K562 (cell line): ENCODE measurements around the gene FGF22. TPM values are rescaled to one million over a fixed set of nuclear protein-coding genes. Genes with fewer than 3 reads are reported as not detected.

Source experiments
- BCOR ChIP-seq: fragments of 450-650 bp; IDR thresholded peaks from 2 replicates; pipeline ENCODE4 v1.6.1; 2016
- CBFA2T3 ChIP-seq: fragments of 450-650 bp; IDR thresholded peaks from 2 replicates; pipeline ENCODE4 v1.6.1; 2017
- CBX5 ChIP-seq: IDR thresholded peaks from 2 replicates; pipeline ENCODE4 v1.6.1; 2014; ENCODE audit warnings: low read depth, borderline replicate concordance
- CEBPG ChIP-seq, 3 experiments: fragments of 200-800 bp in 1 of 3; sonication (Bioruptor generic) in 1 of 3; sonication (generic) in 1 of 3; formaldehyde crosslinking in 1 of 3; IDR thresholded peaks in 2 of 3; conservative IDR thresholded peaks in 1 of 3; 2 replicates each; pipeline versions ENCODE4 v1.6.1 to v1.8.0; 2016 to 2022; ENCODE audit warnings: missing compliant biosample characterization in 2 of 3, missing genetic modification characterization in 2 of 3, mild to moderate bottlenecking in 1 of 3, missing genetic modification reagents in 1 of 3
- CREM ChIP-seq: IDR thresholded peaks from 2 replicates; pipeline ENCODE4 v1.6.1; 2014; ENCODE audit warnings: antibody characterized with exemption, low read depth
- DPF2 ChIP-seq: fragments of 450-650 bp; IDR thresholded peaks from 2 replicates; pipeline ENCODE4 v1.6.1; 2016
- ETV1 ChIP-seq: fragments of 450-650 bp; conservative IDR thresholded peaks from 2 replicates; pipeline ENCODE4 v1.6.1; 2016; ENCODE audit warnings: missing genetic modification characterization, control low read depth, low read depth, missing compliant biosample characterization
- HDAC1 ChIP-seq, 2 experiments: fragments of 450-650 bp; IDR thresholded peaks; 2 replicates each; pipeline ENCODE4 v1.6.1; 2016 to 2017; ENCODE audit warnings: inconsistent platforms in 1 of 2, mild to moderate bottlenecking in 1 of 2, moderate library complexity in 1 of 2
- HNRNPLL ChIP-seq: fragments of 200-400 bp; formaldehyde crosslinking; IDR thresholded peaks from 2 replicates; pipeline ENCODE4 v1.6.1; 2017; ENCODE audit warnings: low read length, low read depth, mild to moderate bottlenecking; ENCODE audit not compliant: poor library complexity, severe bottlenecking
- LCOR ChIP-seq: sonication (generic); formaldehyde crosslinking; IDR thresholded peaks from 2 replicates; pipeline ENCODE4 v1.8.0; 2022; ENCODE audit warnings: mild to moderate bottlenecking, missing genetic modification reagents
- MTF1 ChIP-seq: fragments of 250-450 bp; sonication (Bioruptor Pico); IDR thresholded peaks from 2 replicates; pipeline ENCODE4 v1.9.0; 2021; ENCODE audit warnings: moderate library complexity, mild to moderate bottlenecking, inconsistent platforms, borderline replicate concordance
- NFE2L1 ChIP-seq: fragments of 450-650 bp; IDR thresholded peaks from 2 replicates; pipeline ENCODE4 v1.6.1; 2016; ENCODE audit warnings: missing genetic modification characterization, low read depth, mild to moderate bottlenecking, missing compliant biosample characterization, moderate library complexity, borderline replicate concordance
- NFXL1 ChIP-seq: fragments of 450-650 bp; formaldehyde crosslinking; IDR thresholded peaks from 2 replicates; pipeline ENCODE4 v1.4.0; 2021; ENCODE audit warnings: mild to moderate bottlenecking
- POLR2AphosphoS2 ChIP-seq: IDR thresholded peaks from 2 replicates; pipeline ENCODE4 v1.6.1; 2012; ENCODE audit warnings: low read length, improper control_type of control experiment
- RB1 ChIP-seq: fragments of 450-650 bp; IDR thresholded peaks from 2 replicates; pipeline ENCODE4 v1.6.1; 2017; ENCODE audit warnings: low read depth, mild to moderate bottlenecking
- RBM25 ChIP-seq: fragments of 200-400 bp; formaldehyde crosslinking; IDR thresholded peaks from 2 replicates; pipeline ENCODE4 v1.6.1; 2018; ENCODE audit warnings: low read length, low read depth, moderate library complexity; ENCODE audit not compliant: severe bottlenecking
- SAFB ChIP-seq: fragments of 200-400 bp; formaldehyde crosslinking; IDR thresholded peaks from 2 replicates; pipeline ENCODE4 v1.6.1; 2017; ENCODE audit warnings: low read depth, low read length, borderline replicate concordance
- SLC30A9 ChIP-seq: fragments of 250-450 bp; sonication (Bioruptor Pico); IDR thresholded peaks from 2 replicates; pipeline ENCODE4 v1.8.0; 2022; ENCODE audit warnings: mild to moderate bottlenecking, moderate library complexity
- SMAD4 ChIP-seq: fragments of 250-450 bp; sonication (Bioruptor Pico); conservative IDR thresholded peaks from 2 replicates; pipeline ENCODE4 v1.8.0; 2021; ENCODE audit warnings: inconsistent platforms, mild to moderate bottlenecking, moderate library complexity
- SMARCA5 ChIP-seq: fragments of 450-650 bp; IDR thresholded peaks from 2 replicates; pipeline ENCODE4 v1.6.1; 2016
- SMC3 ChIP-seq: conservative IDR thresholded peaks from 2 replicates; pipeline ENCODE4 v1.6.1; 2011; ENCODE audit warnings: low read depth, low read length, improper control_type of control experiment; ENCODE audit not compliant: insufficient read depth
- SREBF1 ChIP-seq: fragments of 150-350 bp; IDR thresholded peaks from 2 replicates; pipeline ENCODE4 v1.6.1; 2014; ENCODE audit warnings: antibody characterized with exemption, low read depth, low read length, borderline replicate concordance
- TAF15 ChIP-seq: fragments of 200-400 bp; formaldehyde crosslinking; IDR thresholded peaks from 2 replicates; pipeline ENCODE4 v1.6.1; 2017; ENCODE audit warnings: mild to moderate bottlenecking, low read depth, low read length, moderate library complexity
- ZNF134 ChIP-seq: fragments of 250-450 bp; sonication (Bioruptor Pico); conservative IDR thresholded peaks from 2 replicates; pipeline ENCODE4 v1.4.0; 2020
- ZNF384 ChIP-seq: IDR thresholded peaks from 2 replicates; pipeline ENCODE4 v1.6.1; 2012; ENCODE audit warnings: low read depth, low read length, improper control_type of control experiment
- polyA plus RNA-seq, 8 experiments: library from polyadenylated mRNA; depleted of rRNA in 4 of 8; stranded (reverse) in 5 of 8; unstranded in 3 of 8; fragments of >200 nt; fragmentation: Nextera tagmentation in 2 of 8; fragmentation: Illumina TruSeq in 1 of 8; extraction: Ambion mirVana in 2 of 8; extraction: Trizol in 1 of 8; gene quantifications; 2 replicates each; pipeline versions ENCODE4 v1.2.1 to v1.2.3, GENCODE V29; 2011 to 2014; ENCODE audit warnings: inconsistent platforms in 1 of 8, missing spikeins in 1 of 8
- total RNA-seq, 7 experiments: library from RNA; depleted of rRNA in 6 of 7; stranded (reverse); fragments of >200 nt in 6 of 7; fragmentation: Illumina TruSeq in 2 of 7; extraction: Trizol in 2 of 7; gene quantifications; 2 replicates each; pipeline versions ENCODE4 v1.2.1 to v1.2.3, GENCODE V29; 2011 to 2021; ENCODE audit warnings: low replicate concordance in 1 of 7
- TF ChIP-seq, protein P1 (sequence below): sonication (generic); formaldehyde crosslinking; IDR thresholded peaks from 2 replicates; pipeline ENCODE4 v1.8.1; 2023; ENCODE audit warnings: mild to moderate bottlenecking, missing genetic modification reagents
- TF ChIP-seq, protein P2 (sequence below): fragments of 450-650 bp; IDR thresholded peaks from 2 replicates; pipeline ENCODE4 v1.6.1; 2016; ENCODE audit warnings: borderline replicate concordance

FGF22 gene
- total and polyA plus RNA-seq, 9 of the 15 experiments (the other 6 are each of a cell fraction or from before 2014, with no cell fraction given) = 0.14 to 2.2 (median 0.86) TPM; not detected in 4

DNA sequence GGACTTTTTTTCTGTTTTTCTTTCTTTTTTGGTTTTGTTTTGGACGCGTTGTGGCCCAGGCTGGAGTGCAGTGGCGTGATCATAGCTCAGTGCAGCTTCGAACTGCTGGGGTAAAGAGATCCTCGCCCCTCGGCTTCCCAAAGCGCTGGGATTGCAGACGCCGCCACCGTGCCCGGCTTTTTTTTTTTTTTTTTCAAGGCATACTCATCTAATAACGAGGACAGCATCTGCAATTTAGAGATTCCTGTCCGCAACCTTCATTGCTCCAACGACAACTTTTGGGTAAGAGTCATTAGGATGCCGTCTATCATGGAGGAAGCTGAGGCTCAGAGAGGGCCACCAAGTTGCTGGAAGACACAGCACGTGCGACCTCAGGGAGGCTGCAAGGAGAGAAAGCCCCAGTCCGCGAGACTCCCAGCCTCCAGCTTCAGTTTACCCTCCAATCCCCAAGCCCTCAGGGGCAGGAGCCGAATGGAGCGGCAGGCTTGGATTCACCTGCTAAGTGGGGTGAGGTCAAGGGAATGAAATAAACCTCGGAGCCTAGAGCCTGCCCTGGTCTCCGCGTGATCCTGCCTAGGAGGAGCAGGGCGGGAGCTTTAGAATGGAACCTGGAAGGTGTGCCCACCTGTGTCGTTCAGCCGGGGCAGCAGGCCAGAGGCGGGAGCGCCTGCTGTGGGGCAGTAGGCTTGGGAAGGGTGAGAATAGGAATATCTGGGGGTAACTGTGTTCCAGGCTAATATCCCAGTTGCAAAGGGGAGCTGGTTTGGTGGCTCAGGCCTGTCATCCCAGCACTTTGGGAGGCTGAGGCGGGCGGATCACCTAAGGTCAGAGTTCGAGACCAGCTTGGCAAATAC, 5.7 kb upstream of the FGF22 start (continued):
- TF ChIP-seq RBM25 (no peak), SLC30A9 (CRISPR knock-in tag) (no peak), LCOR (CRISPR knock-in tag) (no peak), SMAD4 (CRISPR knock-in tag) (0 out of 2 replicates have a peak, but pooled peaks have one; percentile 16), HNRNPLL (no peak), SMC3 (no peak), CREM (no peak), CBFA2T3 (no peak), SMARCA5 (peak; percentile 84), RB1 (0 out of 2 replicates have a peak, but pooled peaks have one; percentile 22), POLR2AphosphoS2 (no peak), MTF1 (CRISPR knock-in tag) (no peak), CBX5 (no peak), ZNF384 (peak; percentile 82), HDAC1 (IDR thresholded peaks at IDR 0.05) (peak in 1 of 2 experiments; percentile 41; a peak in 1 of 4 replicates), TAF15 (no peak), SREBF1 (no peak), SAFB (no peak), BCOR (peak; percentile 96), ZNF134 (CRISPR knock-in tag) (no peak), DPF2 (peak; percentile 43; the same call in 1 of the 2 replicates), NFE2L1 (tag) (no peak), ETV1 (tag) (no peak), CEBPG (CRISPR knock-in tag; IDR thresholded peaks at IDR 0.05) (no peak), CEBPG (tag; conservative IDR thresholded peaks at IDR 0.05 in 1 of 2, IDR thresholded peaks at IDR 0.05 in 1 of 2) (no peak), NFXL1 (CRISPR knock-in tag) (no peak)
- TF ChIP-seq, protein P1, sequence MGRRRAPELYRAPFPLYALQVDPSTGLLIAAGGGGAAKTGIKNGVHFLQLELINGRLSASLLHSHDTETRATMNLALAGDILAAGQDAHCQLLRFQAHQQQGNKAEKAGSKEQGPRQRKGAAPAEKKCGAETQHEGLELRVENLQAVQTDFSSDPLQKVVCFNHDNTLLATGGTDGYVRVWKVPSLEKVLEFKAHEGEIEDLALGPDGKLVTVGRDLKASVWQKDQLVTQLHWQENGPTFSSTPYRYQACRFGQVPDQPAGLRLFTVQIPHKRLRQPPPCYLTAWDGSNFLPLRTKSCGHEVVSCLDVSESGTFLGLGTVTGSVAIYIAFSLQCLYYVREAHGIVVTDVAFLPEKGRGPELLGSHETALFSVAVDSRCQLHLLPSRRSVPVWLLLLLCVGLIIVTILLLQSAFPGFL (CRISPR knock-in tag) = no peak
- TF ChIP-seq, protein P2, sequence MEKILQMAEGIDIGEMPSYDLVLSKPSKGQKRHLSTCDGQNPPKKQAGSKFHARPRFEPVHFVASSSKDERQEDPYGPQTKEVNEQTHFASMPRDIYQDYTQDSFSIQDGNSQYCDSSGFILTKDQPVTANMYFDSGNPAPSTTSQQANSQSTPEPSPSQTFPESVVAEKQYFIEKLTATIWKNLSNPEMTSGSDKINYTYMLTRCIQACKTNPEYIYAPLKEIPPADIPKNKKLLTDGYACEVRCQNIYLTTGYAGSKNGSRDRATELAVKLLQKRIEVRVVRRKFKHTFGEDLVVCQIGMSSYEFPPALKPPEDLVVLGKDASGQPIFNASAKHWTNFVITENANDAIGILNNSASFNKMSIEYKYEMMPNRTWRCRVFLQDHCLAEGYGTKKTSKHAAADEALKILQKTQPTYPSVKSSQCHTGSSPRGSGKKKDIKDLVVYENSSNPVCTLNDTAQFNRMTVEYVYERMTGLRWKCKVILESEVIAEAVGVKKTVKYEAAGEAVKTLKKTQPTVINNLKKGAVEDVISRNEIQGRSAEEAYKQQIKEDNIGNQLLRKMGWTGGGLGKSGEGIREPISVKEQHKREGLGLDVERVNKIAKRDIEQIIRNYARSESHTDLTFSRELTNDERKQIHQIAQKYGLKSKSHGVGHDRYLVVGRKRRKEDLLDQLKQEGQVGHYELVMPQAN = peak; percentile 48; the same call in 1 of the 2 replicates
